Sciatic nerve (tissue), 2 donors: ENCODE results near the gene LGALS1. TPM values are rescaled to one million over a fixed set of nuclear protein-coding genes. Genes with fewer than 3 reads are reported as not detected.

ENCODE experiments used
- ATAC-seq: fragments of 200-7000 bp; cut with Tn5 transposase; one replicate; pipeline ENCODE4 v1.9.1; 2020; ENCODE audit warnings: mild to moderate bottlenecking, moderate library complexity
- DNase-seq: peaks from one replicate; pipeline ENCODE4 v3.0.0-alpha.2; 2020; ENCODE audit warnings: low spot score
- intact Hi-C: fragments of 100-400 bp; cut with DNase I; formaldehyde crosslinking; loops from one replicate; pipeline ENCODE4 v1.14.2; 2022
- total RNA-seq: library from RNA; stranded (reverse); fragmentation: NEBNext Ultra II Directional; extraction: Animal tissue kit (Norgen Biotek cat#: 25700); gene quantifications from one replicate; pipeline ENCODE4 v1.2.1, GENCODE V29; 2021
- donor health status: DM: no; HTN: no; CAD: no.
- donor health status: DM: no; HTN: no; CAD: no.

LGALS1 gene
- total RNA-seq, 1 donor from 2014 or later, result 1,269 TPM

- intact Hi-C loops, result no loop called here
- DNase-seq, result no peak
- no peak for ATAC-seq
Measured at GRCh38 chr22:37659897-37660708, 15.3 kb upstream of the LGALS1 start.

DNA sequence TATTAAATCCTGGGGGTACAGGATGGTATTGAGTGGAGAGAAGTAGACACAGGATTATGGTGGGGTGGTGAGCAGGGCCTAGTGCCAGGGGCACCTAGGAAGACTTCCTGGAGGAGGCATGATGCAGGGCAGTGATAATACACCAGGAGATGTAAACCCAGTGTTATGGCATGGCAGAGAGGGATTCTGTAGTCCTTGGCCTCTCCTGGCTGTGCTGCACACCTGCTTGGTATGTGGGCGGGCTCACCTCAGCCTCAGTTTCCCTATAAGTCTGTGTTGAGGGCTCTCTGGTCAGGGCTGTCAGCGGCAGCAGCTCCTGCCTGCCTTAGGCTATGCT lies 14.8 kb upstream of the LGALS1 start:
- no peak for DNase-seq
- intact Hi-C loops, result no loop called here
- ATAC-seq, result no peak

GRCh38 chr22:37661160-37661924 lies 14.1 kb upstream of the LGALS1 start:
- intact Hi-C loops, result no loop called here
- ATAC-seq, result peak; percentile 35
- no peak for DNase-seq

DNA sequence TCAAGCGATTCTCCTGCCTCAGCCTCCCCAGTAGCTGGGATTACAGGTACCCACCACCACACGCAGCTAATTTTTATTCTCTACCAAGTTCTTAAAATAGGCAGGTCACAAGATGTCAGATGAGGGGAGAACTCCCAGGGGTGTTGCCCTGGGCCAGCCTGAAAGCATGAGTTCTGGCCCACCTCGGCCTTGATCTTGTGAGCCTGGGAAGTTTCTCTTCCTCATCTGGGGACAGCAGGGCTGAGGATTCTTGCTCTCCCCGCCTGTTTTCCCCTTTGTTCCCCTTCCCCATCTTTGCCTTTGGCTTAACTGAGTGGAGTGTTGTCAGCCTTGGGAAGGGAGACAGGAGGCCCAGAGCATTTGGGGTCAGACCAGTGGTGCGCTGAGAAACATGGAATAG lies 13.4 kb upstream of the LGALS1 start:
- intact Hi-C loops, result no loop called here
- DNase-seq, result no peak
- no peak for ATAC-seq

DNA sequence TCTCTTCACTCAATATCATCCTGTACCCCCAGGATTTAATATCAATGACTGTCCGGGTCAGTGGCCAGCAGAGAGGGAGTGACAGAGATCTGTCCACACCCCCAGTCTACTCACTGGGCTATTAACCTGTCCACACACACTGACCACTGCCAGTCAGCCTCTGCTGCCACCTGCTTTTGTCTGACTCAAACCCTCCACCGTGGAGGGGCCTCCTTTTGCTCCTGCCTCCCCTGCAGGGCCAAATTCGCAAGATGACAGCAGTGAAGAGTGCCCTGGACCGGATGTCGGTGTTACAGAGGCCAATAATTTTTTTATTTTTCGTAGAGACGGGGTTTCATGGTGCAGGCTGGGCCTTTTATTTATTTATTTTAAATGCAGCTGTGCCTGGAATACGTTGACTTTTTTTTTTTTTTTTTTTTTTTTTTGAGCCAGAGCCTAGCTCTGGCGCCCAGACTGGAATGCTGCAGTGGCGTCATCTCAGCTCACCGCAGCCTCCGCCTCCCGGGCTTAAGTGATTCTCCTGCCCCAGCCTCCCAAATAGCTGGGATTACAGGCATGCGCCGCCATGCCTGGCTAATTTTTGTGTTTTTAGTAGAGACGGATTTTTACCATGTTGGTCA lies 11.8 kb upstream of the LGALS1 start:
- DNase-seq (no peak), ATAC-seq (no peak)
- intact Hi-C loops, result no loop called here

- ATAC-seq, result peak; percentile 76
- intact Hi-C loops, result no loop called here
- DNase-seq, result no peak
Measured at GRCh38 chr22:37664249-37665101, 11.0 kb upstream of the LGALS1 start.

- no peak for DNase-seq
- intact Hi-C loops, result no loop called here
- no peak for ATAC-seq
Measured at GRCh38 chr22:37665487-37665886, 9.9 kb upstream of the LGALS1 start.

DNA sequence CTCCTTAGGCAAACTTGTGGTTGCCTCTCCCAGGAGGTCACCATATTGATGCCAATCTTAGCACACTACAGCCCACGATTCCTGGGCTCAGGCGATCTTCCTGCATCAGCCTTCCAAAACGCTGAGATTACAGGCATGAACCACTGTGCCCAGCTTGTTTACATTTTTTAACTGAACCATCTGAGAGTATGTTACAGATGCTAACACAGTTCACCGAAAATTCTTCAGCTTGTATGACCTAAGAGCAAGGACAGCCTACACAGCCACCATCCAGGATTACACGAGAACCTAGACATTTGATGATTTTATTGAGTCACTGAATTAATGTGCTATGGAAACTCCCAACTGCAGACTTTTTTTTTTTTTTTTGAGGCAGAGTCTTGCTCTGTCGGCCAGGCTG lies 5.8 kb upstream of the LGALS1 start:
- no peak for ATAC-seq
- intact Hi-C loops, result no loop called here

DNA sequence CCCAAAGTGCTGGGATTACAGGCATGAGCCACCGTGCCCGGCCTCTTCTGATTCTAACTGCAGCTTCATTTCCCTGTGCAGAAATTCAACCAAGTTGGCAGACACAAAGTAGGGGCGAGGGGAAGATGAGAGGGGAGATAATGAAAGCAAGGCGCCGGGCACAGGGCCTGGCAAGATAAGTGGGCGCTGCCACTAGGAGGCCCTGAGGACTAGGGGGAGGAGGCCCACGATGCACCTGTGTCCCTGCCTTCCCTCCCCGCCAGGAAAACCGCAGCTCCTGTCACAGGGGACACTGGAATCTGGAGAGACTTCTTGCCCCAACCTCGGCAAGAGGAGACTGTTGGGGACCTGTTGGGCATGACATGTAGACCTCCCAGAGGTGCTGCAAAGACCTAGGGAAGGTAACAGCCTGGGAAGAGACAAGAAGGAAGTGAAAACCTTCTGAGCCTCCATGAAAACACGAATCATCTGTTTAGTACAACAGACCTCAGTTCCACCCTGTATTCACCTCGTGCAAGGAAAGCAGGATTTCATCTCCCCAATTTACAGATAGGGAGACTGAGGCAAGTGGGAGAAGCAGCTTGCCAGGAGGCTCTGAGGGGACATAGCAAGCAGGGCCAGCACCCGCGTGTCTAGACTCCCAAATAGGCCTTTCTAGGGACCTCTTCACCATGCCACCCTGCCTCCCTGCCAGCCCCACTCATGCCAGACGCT lies 3.1 kb upstream of the LGALS1 start:
- intact Hi-C loops, result no loop called here
- ATAC-seq, result no peak
- no peak for DNase-seq

More for the DNA sequence above, 5.8 kb upstream of the LGALS1 start:
- DNase-seq, result no peak

DNA sequence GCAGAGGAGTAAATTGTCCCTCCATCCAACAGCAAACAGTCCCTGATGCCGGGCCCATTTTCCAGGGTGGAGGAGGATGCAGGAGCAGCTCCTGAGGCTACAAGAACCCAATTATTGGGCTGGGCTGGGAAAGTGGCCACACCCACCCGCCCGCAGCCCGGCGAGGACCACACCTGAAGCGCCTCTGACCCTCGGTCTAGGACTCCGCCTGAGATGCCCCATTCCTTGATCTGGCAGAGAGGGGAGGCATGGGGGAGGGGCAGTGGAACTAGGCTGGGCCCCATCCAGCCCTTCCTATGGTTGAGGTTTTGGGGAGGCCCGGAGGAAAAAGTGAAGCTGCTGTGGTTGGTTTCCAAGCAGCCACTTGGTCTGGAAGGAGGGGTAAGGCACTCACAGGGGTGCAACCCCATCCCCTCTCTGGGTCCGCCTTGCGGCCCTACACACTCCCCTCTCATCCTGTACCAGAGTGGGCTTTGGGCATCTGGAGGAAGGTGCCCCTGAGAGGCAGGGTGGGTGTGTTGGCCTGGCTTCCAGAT lies 2.4 kb upstream of the LGALS1 start:
- DNase-seq, result no peak
- no peak for ATAC-seq
- intact Hi-C loops, result no loop called here

DNA sequence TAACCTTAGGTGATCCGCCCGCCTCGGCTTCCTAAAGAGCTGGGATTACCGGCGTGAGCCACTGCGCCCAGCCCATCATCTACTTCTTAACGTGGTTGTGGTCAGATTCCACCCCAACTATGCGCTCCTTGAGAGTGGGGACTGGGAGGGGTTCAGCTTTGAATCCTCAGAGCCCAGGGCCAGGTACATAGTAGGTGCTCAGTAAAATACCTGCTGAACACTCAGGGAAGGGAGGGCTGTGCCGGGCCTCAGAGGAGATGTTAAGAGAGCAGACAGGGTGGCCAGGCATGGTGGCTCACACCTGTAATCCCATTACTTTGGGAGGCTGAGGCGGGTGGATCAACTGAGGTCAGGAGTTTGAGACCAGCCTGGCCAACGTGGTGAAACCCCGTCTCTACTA lies 1.2 kb upstream of the LGALS1 start:
- intact Hi-C loops, result no loop called here
- DNase-seq (no peak), ATAC-seq (no peak)

DNA sequence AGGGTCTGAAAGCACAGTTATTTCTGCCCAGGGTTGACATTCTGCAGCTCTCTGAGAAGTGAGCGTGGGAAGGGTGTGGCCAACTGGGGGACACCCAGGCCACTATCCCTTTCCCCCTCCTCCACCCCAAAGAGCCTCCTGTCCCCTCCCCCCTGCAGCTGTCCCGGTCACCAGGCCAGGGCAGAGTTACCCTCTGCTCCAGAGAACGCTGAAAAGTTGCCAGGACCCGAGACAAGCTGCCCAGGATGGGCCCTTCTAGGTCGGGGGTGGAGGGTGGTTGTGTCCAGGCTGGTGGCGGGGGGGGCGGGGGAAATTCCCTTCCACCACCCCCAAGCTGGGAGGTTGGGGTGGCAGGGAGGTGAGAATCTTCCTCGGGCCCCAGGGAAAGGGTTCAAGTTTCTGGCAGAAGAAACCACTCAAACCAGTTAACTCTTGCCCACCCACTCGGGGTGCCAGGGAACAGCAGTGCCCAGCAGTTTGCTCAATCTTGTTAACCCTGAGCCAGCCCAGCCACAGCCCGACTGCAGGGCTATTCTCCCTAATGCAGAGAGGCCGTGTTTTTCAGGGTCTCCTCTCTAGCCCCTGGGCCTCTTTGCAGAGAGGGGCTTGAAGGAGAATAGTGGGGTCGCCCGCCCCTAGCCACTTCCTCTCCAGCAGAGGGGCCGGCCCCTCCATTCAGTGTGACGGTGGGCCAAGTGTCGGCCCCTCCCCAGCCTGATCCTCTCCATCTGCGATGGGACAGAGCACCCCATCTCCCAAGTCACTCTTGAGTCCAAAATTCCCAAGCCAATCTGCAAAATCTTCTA lies 697 bp downstream of the LGALS1 start:
- intact Hi-C loops, result no loop called here
- peak; percentile 82 for DNase-seq
- ATAC-seq, result peak; percentile 7

- peak; percentile 90 for DNase-seq
- intact Hi-C loops, result no loop called here
- ATAC-seq, result peak; percentile 40
Measured at GRCh38 chr22:37676736-37677492, 1.5 kb downstream of the LGALS1 start.

DNA sequence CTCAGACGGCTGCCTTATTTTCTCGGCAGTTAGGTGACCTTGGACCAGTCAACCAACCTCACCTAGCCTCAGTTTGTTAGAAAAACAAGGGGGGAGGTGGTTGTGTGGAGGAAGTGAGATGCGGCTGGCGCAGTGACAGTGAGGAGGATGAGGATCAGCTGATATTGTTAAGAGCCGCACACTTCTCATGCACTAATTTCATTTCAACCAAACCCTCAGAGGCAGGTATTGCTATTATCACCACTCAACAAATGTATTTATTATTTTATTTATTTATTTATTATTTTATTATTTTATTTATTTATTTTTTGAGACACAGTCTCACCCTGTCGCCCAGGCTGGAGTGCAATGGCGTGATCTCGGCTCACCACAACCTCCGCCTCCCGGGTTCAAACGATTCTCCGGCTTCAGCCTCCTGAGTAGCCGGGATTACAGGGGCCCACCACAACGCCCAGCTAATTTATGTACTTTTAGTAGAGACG lies 2.1 kb downstream of the LGALS1 start:
- ATAC-seq, result no peak
- intact Hi-C loops, result no loop called here
- DNase-seq, result no peak

- intact Hi-C loops, result no loop called here
- DNase-seq (no peak), ATAC-seq (no peak)
Measured at GRCh38 chr22:37678372-37678771, 2.9 kb downstream of the LGALS1 start.

- DNase-seq, result no peak
- no peak for ATAC-seq
- intact Hi-C loops, result no loop called here
Measured at GRCh38 chr22:37679670-37680069, 4.2 kb downstream of the LGALS1 start.
